GM18520 (cell line): ENCODE results near the gene PCDHGA1.
"Not testable (repeated sequence)": the region's sequence is repeated elsewhere in the genome, so short reads cannot be mapped to it uniquely, and the experiment has no call there.

Experiments
- ATAC-seq: cut with Tn5 transposase; IDR thresholded peaks from one replicate; pipeline ENCODE4 v1.9.1; 2021; ENCODE audit not compliant: unreplicated experiment

PCDHGA1 gene

GRCh38 chr5:141330299-141331080 lies at the start of gene PCDHGA1:
PCDHGA1 (plus strand) TSS chr5:141330514.
- ATAC-seq = no peak

DNA sequence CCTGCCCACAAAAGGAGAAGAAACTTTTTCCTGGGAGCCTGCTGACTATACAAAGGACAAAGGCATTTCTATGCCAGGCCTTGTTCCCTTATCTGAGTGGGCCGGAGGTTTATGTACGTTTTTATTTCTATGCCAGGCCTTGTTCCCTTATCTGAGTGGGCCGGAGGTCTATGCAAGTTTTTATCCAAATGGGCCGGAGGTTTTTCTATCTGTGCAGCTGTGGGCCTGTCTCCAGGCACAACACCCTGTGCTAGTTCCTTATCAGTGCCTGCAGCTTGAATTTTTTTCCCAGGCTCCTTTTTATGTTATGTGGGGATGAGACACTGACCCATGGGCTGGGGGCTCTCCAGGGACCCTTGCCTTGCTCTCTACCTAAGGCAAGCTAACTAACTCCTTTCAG lies 31.9 kb upstream of the PCDHGA1 start:
- ATAC-seq = no peak

- no peak for ATAC-seq
These were observed 26.6 kb upstream of the PCDHGA1 start, which contains the start of gene SLC25A2 for GRCh38 chr5:141303756-141304155. SLC25A2 (minus strand) TSS chr5:141304049; CDS start chr5:141303865, 184 bp downstream.

- ATAC-seq = no peak
These were observed 23.7 kb upstream of the PCDHGA1 start for GRCh38 chr5:141306630-141307029.

GRCh38 chr5:141313711-141314110 lies 16.6 kb upstream of the PCDHGA1 start:
- ATAC-seq = no peak

- not testable (repeated sequence) for ATAC-seq
These were observed 13.4 kb upstream of the PCDHGA1 start for GRCh38 chr5:141316963-141317362.

DNA sequence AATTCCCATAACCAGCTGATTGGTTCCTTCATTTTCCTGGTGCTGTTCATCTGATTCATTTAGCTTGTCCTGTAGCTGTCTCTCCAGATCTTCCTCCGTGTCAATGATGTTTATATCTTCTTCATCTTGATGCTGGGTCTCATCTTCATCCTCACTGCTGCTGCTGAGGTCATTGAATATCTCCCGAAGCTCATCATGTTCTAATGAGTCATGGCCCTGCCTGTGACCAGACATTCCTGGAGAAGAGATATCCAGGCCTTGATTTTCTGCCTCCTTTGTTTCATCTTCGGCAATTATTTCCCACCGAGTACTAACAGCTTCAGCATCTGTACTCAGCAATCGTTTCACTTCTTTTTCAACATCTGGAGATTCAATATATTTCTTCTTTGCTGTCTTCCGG lies 11.1 kb upstream of the PCDHGA1 start:
- ATAC-seq = no peak

DNA sequence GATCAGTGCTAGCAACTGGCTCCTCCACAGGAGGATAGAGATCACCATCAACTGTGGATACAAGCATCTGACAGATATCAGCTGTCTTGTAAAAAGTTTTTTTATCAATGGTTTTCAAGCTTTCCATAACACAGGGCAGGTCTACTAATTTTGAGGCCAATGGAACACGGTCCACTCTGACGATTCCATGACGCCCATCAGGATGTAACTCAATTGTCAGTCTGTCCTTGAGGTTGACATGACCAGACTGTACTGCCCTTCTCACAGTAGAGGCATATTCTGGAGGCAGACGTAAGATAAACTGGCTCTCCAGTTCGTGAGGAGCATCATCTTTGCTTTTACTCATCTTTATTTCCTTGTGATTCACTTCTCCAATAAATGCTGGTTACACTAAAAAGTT lies 10.6 kb upstream of the PCDHGA1 start:
- no peak for ATAC-seq

DNA sequence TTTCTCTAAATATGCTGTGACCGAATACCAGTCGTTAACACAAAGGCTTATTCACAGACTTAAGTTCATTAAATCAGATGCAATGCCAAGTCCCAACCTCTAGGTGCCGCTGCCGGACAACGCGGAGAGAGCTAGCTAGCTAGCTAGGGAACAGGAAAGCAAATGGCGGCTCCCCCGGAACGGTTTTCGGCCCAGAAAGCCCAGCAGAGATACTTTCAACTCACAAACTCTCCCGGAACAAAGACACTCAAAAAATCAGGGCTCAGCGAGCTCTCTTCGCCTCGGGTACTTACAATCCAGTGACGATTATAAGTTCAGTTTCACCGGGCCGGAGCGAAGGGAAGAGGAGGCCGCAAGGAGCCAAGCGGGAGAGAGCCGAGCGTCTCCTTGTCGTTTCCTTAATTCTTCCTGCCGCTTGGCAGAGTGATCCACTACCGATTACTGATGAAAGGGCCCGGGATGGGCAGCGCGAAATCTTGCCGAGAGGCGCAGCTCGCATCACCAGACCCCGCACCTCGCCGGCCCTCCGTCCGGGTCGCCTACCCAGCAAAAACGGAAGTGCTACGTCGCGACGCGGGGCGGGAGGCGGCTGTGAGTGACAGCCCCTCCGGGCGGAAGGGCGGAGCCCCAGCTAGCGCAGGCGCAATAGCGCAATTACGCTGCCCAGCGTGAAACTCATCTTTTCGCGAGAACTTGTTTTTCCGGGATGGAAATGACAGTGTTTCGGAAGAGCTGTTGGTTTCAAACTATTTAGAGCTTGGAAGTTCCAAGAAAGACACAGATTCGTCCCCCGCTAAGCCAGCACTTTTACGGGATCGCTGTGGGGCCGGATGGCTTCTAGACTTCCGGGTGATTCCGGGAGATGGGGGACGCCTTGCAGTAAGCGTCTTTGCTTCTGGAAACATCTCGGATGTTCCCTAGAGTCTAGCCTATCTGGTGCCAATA lies 9.8 kb upstream of the PCDHGA1 start, which contains the start of gene TAF7:
TAF7 (minus strand) TSS at position 560 of the 945 bp plus-strand sequence. CDS start 740 bp downstream, outside the sequence.
- ATAC-seq = peak; percentile 89

DNA sequence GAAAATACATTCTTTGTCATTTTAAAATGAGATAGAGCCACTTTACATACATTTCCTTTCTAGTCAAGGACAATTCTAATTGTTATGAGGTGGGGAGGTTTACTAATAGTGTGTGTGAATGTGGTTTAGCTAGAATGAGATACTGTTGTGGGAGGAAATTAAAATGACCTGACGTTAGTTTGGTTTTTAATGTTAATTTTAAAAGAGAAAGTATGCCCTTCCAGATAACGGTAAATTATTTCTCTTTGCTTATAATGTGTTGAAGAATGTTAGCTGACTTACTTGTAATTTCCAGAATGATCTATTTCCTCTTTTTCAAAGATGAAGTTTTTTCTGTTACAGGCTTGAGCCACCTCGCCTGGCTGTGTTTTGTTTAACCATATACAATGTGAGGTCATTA lies 8.1 kb upstream of the PCDHGA1 start:
- ATAC-seq = no peak

GRCh38 chr5:141326088-141326854 lies 4.0 kb upstream of the PCDHGA1 start:
- ATAC-seq = no peak

- ATAC-seq = no peak
These were observed 2.1 kb upstream of the PCDHGA1 start for GRCh38 chr5:141328231-141328630.

- not testable (repeated sequence) for ATAC-seq
These were observed 2.3 kb downstream of the PCDHGA1 start for GRCh38 chr5:141332571-141332970.

DNA sequence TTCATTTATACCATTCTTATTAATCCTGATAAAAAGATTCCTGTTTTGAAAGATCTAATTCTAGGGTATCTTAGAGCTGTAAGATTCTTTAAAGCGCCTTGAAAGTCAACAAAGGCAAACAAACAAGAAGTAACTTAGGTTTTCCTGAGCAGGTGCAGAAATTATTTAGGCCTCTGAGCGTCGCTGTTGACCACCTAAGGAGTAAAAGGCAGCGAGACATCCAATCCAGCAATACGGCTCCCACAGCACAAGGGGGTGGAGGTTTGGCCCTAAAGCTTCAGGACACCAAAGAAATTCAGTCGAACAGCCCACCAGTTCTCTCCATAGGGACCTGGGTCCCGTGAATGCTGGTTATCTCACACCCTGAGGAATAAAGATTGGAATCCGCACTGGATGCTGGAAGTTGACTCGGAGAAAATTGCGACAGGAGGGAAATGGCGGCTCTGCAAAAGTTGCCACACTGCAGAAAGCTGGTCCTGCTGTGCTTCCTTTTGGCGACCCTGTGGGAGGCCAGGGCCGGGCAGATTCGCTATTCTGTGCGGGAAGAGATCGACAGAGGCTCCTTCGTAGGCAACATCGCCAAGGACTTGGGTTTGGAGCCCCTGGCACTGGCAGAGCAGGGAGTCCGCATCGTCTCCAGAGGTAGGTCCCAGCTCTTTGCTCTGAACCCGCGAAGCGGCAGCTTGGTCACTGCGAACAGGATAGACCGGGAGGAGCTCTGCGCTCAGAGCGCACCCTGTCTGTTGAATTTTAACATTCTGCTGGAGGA lies 8.4 kb downstream of the PCDHGA1 start, which contains the start of gene PCDHGA2:
PCDHGA2 (plus strand) TSS at position 223 of the 769 bp plus-strand sequence.
- no peak for ATAC-seq

GRCh38 chr5:141340781-141341354 lies 10.6 kb downstream of the PCDHGA1 start:
- ATAC-seq = not testable (repeated sequence)

DNA sequence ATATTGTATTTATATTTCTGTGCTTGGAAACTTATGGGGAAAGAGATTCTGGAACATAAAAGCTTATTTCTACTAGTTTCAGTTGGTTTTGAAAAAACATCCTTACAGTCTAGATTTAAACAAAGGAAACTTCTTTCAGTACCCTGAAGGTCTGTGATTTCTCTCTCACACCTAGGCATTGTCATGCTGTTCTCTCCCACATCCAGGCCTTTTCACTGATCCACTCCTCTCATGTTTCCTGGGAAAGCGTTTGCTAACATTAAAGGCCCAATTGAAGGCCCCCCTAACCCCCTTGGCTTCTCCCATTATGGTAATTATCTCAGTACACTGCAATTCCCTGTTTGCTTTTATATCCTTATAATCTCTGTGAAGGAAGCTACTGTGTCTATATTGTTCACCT lies 12.5 kb downstream of the PCDHGA1 start:
- no peak for ATAC-seq

- ATAC-seq = no peak
These were observed 13.1 kb downstream of the PCDHGA1 start, which contains the start of gene PCDHGA3 for GRCh38 chr5:141343242-141343952. PCDHGA3 (plus strand) TSS chr5:141343829; CDS start chr5:141344034, 205 bp downstream.

DNA sequence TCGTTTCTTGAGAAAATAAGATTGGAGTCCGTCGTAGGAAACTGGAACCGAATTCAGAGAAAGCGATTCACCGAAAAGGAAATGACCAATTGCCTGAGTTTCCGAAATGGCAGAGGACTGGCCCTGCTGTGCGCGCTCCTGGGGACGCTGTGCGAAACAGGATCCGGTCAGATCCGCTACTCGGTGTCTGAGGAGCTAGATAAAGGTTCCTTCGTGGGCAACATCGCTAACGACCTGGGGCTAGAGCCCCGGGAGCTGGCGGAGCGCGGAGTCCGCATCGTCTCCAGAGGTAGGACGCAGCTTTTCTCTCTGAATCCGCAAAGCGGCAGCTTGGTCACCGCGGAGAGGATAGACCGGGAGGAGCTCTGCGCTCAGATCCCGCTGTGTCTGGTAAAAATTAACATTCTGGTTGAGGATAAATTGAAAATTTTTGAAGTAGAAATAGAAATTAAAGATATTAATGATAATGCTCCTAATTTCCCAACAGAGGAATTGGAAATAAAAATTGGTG lies 13.7 kb downstream of the PCDHGA1 start:
- no peak for ATAC-seq

DNA sequence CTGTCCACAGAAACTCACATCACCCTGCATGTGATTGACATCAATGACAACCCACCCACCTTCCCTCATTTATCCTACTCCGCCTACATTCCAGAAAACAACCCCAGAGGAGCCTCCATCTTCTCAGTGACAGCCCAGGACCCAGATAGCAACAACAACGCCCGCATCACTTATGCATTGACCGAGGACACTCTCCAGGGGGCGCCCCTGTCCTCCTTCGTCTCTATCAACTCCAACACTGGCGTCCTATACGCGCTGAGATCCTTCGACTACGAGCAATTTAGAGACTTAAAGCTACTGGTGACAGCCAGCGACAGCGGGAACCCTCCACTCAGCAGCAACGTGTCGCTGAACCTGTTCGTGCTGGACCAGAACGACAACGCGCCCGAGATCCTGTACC lies 15.0 kb downstream of the PCDHGA1 start:
- ATAC-seq = no peak
